ENCODE results near the gene OR13F1.

Gene OR13F1

GRCh38 chr9:104544644-104545043 lies 40.6 kb downstream of the OR13F1 start:
- DNase-seq (ENCODE audit: low read depth), result no peak
- no peak for TF ChIP-seq CTCF (IDR thresholded peaks at IDR 0.05; ENCODE audit: insufficient read depth, low read depth, low read length, missing control alignments)
- H3K4me3 ChIP-seq (ENCODE audit: low read depth, low read length), result no peak overlapping the region

GRCh38 chr9:104553261-104553660 lies 49.2 kb downstream of the OR13F1 start:
- TF ChIP-seq CTCF (IDR thresholded peaks at IDR 0.05; ENCODE audit: insufficient read depth, low read depth, low read length, missing control alignments), result no peak
- no peak for DNase-seq (ENCODE audit: low read depth)
- no peak overlapping the region for H3K4me3 ChIP-seq (ENCODE audit: low read depth, low read length)
